ENCODE results near the gene CFAP92.

Gene CFAP92

DNA sequence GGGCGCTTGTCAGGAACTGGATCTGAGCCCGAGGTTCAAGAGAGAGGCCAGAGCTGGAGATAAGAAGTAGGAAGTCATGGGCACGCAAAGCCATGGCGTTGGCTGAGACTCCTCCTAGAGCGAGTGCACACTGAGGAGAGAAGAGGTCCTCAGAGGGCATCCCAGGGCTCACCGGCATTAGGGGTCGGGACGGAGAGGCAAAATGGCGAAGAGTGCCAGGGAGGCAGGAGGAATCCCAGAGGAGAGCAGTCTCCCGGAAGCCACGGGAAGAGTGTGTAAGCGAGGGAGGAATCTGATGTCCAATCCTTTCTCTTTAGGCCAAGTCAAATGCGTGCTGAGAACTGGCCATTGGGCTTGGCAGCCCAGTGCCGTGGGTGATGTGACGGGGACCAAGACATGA, 31.2 kb upstream of the CFAP92 start:
- DNase-seq = no peak

DNA sequence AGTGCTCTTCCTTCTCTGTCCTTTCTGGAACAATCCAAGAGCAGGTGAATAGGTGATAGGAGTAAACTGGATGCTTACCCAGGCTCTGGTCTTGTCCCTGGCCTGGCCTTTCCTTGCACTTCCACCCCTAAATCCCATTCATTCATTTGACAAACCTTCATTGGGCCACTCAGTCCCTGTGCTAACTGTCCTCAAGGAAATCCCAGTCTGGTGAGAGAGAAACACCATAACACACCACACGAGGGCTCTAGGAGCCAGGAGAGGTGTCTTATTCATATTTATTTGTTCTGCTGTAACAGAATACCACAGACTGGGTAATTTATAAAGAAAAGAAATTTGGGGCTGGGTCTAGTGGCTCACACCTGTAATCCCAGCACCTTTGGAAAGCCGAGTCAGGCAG, 30.0 kb upstream of the CFAP92 start:
- no peak for DNase-seq

GRCh38 chr3:129023008-129023358, 29.1 kb upstream of the CFAP92 start:
- DNase-seq = no peak

DNA sequence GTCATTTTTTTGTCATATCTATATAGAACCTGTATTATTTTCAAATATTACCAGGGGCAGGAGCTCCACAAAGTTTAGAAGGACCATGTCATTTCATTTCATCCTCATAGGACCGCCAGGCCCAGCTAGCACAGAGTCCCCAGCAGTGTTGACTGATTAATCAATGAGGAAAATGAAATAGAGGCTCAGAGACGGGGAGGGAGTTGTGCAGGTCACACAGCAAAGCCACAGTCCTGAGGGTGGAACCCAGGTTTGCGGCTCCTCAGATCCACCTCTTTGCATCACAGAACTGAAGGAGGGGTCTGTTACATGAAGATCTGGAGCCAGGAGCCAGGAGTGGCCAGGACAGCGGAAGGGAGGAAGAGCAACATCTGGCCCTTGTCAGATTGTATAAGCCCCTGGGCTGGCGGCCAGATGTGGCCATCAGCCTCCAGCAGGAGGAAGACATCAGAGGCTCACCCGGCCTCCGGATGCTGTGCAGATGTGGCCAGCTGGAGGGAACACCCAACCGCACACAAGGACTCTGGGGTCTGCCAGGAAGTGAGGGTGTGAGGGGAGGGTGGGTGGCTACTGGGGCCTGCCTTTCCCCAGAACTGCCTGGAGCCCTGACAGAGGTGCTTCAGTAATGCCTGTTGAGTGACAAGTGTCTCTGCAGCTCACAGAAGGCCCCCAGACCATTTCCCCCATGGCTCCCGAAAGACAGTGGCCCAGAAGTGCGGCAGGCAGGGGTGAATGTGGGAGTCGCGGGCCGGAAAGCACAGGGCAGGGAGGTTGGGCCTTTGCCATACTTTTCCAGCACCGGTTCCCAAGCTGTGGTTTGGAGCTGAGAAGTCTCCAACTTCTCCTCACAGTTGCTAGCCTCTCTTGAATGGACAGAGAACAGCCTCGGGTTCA, 28.5 kb upstream of the CFAP92 start:
- DNase-seq = no peak

GRCh38 chr3:129021140-129021551, 27.3 kb upstream of the CFAP92 start:
- no peak for DNase-seq

GRCh38 chr3:129020691-129021090, 26.8 kb upstream of the CFAP92 start:
- DNase-seq = no peak

DNA sequence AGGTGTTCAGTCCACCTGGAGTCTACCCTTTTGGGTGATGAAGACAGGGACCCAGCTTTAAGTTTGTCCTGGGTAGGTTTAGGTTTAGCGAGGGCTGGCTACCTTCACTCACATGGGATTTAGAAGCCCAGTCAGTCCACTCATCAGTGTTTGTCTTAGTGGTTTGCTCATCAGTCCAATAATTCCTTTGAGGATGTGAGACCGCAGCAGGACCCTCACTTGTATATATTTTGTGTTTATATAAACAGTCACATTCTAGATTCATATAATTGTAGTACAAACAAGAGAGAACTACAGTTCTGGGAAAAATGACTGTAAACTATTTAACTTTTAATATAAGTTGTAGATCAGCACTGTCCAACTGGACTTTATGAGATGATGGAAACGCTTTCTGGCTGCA, 25.4 kb upstream of the CFAP92 start:
- DNase-seq = no peak

- no peak for DNase-seq
Measured at GRCh38 chr3:129018751-129019150, 24.9 kb upstream of the CFAP92 start.

- no peak for DNase-seq
Measured at GRCh38 chr3:129018271-129018670, 24.4 kb upstream of the CFAP92 start.

DNA sequence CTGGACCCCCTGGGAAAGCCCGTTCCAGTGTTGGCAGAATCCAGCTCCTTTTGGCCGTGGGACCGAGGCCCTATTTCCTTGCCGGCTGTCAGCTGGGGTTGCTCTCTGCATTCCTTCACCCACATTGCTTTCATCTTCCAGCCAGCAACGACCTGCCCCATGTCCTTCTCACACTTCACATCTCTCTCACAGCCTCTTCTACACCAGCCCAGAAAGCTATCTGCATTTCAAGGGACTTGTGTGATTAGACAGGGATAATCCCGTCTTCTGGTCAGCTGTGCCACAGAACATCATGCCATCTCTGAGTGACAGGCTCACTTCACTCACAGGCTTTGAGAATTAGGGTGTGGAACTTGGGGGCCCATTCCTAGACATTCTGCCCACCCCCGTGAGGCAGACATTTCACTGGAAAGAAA, 23.6 kb upstream of the CFAP92 start:
- no peak for DNase-seq

GRCh38 chr3:129016720-129017483, 23.0 kb upstream of the CFAP92 start:
- peak in 1 of 2 experiments; percentile 33 for DNase-seq

DNA sequence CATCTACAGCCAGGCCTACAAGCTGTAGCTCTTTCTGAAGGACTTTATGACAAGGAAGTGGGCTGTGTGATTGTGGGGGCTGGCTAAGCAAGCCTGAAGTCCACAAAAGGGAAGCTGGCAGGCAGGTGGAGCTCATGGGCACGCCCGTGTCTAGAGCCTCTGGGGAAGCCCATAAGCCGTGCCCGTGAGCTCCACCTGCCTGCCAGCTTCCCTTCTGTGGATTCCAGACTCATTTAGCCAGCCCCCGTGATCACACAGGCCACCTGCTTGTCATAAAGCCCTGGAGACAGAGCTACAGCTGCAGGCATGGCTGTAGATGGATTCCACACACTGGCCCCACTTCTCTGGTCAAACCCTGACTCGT, 22.5 kb upstream of the CFAP92 start:
- peak; percentile 67 to 71 for DNase-seq

DNA sequence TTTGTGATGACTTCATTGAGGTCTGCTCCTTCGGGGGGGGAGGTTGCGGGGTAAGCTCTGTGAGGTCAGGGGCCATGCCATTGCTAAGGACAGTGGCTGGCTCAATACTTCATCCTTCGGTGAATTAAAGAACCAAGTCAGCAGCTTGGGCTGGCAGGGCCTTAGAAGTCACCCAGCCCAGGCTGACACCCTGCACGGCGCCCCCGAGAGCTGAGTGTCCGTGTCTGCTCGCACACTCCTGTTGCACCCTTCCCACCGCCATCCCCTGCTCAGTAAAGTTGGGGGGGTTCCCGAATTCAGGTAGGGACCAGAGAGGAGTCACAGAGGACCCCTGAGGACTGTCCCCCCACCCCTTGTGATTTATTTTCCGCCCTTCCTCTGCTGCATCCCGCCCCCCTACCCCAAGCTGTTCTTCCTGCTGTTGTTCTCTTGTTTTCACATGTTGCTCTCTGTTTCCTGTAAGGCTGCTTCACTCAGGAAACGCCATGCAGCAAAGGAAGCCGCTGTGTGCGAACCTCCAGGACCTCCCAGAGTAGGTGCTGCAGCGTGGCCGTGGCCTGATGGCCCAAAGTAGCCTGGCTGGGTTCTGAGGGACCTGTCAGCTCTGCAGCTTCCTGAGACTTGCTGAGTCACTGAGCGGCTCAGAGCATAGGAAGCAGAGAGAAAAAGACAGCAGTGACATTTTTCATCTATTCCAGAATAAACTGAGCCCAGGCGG, 21.7 kb upstream of the CFAP92 start:
- peak; percentile 63 to 68 for DNase-seq

GRCh38 chr3:129014793-129015345, 21.0 kb upstream of the CFAP92 start:
- no peak for DNase-seq

GRCh38 chr3:129014148-129014547, 20.3 kb upstream of the CFAP92 start:
- DNase-seq = no peak

DNA sequence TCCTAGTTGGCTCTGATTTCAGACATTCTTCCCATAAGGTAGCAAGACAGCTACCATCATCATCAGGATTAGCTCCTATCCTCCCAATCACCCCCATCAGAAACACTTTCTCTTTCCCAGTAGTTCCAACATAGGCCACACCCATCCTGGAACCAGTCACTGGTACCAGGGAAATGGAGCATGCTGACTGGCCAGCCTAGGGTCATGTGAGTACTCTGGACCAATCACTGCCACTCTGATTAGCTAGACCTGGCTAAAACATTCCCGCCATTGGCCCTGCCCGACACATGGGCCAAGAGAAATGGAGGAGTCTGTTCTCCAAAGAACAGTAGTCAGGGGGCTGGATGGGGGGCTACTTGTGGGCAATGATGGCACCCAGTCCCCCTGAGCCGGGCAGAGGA, 19.6 kb upstream of the CFAP92 start:
- no peak for DNase-seq

DNA sequence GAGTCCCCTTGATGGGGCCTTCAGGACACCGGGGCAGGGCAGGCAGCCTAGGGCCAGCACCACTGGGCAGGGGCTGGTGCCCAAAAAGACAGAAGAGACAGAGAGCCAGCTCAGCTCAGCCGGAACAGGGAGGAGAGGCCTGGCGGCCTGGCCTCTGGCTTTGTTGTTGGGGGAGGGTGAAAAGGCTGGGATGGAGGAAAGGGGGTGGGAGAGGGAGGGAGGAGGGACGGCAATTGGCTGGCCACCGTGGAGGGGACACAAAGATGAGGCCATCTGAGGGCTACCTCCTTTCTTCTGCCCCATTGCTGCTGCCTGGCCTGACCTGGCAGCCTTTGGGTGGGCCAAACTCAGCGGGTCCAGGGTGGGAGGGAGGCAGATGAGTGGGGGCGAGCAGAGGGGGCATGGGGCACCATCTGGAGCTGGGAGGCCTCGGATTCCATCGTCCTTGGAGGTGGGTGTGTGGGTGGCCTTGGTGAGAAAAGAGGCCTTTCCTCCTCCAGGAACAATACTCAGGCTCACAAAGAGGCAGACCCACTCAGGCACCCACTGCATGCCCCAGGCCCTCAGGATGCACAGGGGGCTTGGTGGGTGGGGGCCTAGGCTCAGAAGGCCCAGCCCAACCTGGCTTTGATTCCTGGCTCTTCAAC, 16.6 kb upstream of the CFAP92 start:
- no peak for DNase-seq

DNA sequence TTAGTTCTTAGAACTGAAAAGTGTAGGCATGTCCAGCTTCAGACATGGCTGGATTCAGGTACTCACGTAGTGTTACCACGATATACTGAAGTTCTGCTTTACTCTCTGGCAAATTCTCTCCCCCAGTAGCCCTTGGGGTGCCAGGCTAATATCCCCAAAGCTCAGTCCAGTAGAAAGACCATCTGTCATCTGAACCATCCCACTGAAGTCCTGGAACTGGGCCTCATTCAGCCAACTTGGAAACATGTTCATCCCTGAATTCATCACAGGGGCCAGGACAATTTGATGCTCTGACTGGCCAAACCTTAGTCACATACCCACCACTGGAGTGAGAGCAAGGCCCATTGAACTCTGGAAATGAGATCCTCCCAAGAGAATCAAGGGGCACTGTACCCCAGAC, 15.4 kb upstream of the CFAP92 start:
- DNase-seq = no peak

DNA sequence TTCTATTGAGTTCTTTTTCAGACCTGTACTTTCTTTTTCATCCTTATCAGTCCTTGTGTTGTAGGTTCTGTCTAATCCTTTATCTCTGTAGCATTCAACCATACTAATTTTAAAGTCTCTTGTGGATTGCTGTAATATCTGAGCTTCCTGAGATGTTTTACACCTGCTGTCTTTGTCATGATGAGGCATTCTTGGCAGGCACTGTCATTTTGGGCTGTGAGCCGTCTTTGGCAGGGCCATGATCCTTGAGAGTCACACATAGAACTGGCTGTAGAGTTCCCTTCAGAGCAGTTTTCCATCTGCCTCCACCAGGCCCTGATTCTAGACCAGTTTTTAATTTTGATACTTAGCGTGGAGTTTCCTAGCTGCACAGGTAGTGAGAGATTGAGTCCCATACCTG, 13.9 kb upstream of the CFAP92 start:
- no peak for DNase-seq

GRCh38 chr3:129006864-129007263, 13.0 kb upstream of the CFAP92 start:
- no peak for DNase-seq

DNA sequence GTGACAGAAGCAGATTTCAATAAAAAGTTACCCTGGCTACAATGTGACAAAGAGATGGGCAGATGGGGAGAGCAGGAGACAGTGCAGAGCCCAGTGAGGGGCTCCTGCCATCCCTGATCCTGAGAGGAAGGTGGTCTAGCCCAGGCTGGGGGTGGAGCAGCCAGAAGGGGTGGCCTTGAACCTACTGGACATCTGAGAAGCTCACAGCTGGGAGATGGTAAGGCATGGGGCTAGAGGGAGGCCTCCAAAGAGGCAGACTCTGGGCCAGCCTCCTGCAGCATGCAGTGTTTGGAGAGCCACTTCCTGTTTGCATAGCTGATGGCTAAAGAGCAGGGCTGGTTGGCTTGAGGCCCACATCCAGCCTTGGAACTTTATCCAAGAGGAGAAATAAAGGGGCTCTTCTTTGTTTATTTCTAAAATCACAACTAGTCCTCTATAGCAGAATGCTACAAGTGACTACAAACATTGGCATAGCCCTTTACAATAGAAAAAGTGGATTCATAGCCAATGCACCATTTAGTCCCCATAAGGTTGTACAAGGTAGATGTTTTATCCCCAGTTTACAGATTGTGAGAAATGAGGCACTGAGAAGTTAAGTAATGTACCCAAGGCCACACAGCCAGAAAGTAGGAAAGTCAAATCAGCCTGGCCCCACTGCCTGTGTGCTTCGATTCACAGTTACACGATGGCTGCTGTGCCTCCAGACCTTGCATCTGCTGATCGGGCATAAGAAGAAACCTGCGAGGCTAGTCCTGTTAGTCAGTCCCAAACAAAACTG, 11.8 kb upstream of the CFAP92 start:
- DNase-seq = no peak
